Spleen (tissue), 11 donors: ENCODE measurements around the gene CDC5L. TPM values are rescaled to one million over a fixed set of nuclear protein-coding genes. Genes with fewer than 3 reads are reported as not detected.

Experiments used
- DNase-seq: peaks from one replicate; pipeline ENCODE4 v3.0.0-alpha.2; 2020
- H3K27ac ChIP-seq, 8 donors: fragments of 200-600 bp; sonication (generic) in 7 of 8; 1 replicate in 4 of 8; 2 replicates in 4 of 8; pipeline versions ENCODE4 v1.5.0 to v1.8.0; 2016 to 2021; ENCODE audit warnings: inconsistent platforms in 4 of 8, mild to moderate bottlenecking in 4 of 8, moderate library complexity in 1 of 8
- H3K27me3 ChIP-seq, 7 donors: fragments of 200-600 bp; sonication (generic) in 6 of 7; replicated peaks in 1 of 7; 1 replicate in 4 of 7; 2 replicates in 3 of 7; pipeline versions ENCODE4 v1.5.0 to v1.8.0; 2016 to 2021; ENCODE audit warnings: inconsistent platforms in 3 of 7, mild to moderate bottlenecking in 1 of 7
- H3K36me3 ChIP-seq, 6 donors: fragments of 200-600 bp; sonication (generic) in 5 of 6; 1 replicate in 4 of 6; 2 replicates in 2 of 6; pipeline versions ENCODE4 v1.5.0 to v1.8.0; 2016 to 2021; ENCODE audit warnings: inconsistent platforms in 2 of 6
- H3K4me1 ChIP-seq, 6 donors: fragments of 200-600 bp; sonication (generic) in 5 of 6; 1 replicate in 3 of 6; 2 replicates in 3 of 6; pipeline versions ENCODE4 v1.5.0 to v1.8.0; 2016 to 2021; ENCODE audit warnings: inconsistent platforms in 3 of 6
- H3K4me3 ChIP-seq, 8 donors: fragments of 200-600 bp; sonication (generic) in 7 of 8; 1 replicate in 4 of 8; 2 replicates in 4 of 8; pipeline versions ENCODE4 v1.5.0 to v1.8.0; 2016 to 2021; ENCODE audit warnings: inconsistent platforms in 4 of 8, mild to moderate bottlenecking in 4 of 8, moderate library complexity in 2 of 8
- H3K9me3 ChIP-seq, 8 donors: fragments of 200-600 bp; sonication (generic) in 7 of 8; 1 replicate in 4 of 8; 2 replicates in 4 of 8; pipeline versions ENCODE4 v1.5.0 to v1.8.0; 2016 to 2021; ENCODE audit warnings: inconsistent platforms in 4 of 8
- CTCF ChIP-seq, 11 experiments: fragments of 200-600 bp in 7 of 11; fragments of 450-650 bp in 4 of 11; sonication (generic) in 4 of 11; IDR thresholded peaks in 8 of 11; conservative IDR thresholded peaks in 3 of 11; 1 replicate in 7 of 11; 2 replicates in 4 of 11; pipeline versions ENCODE4 v1.4.0 to v1.8.0; 2016 to 2021; ENCODE audit warnings: antibody characterized with exemption in 11 of 11, inconsistent platforms in 4 of 11, mild to moderate bottlenecking in 1 of 11
- POLR2A ChIP-seq, 3 donors: fragments of 450-650 bp; IDR thresholded peaks; one replicate each; pipeline ENCODE4 v1.5.1; 2017; ENCODE audit warnings: antibody characterized with exemption in 3 of 3, mild to moderate bottlenecking in 1 of 3
- POLR2AphosphoS5 ChIP-seq, 3 donors: sonication (generic); formaldehyde crosslinking; IDR thresholded peaks; one replicate each; pipeline ENCODE4 v1.5.1; 2017; ENCODE audit warnings: antibody characterized with exemption in 3 of 3
- WGBS, 5 donors: extraction: QIAGEN DNeasy Blood & Tissue Kit in 3 of 5; methylation state at CpG; one replicate each; pipeline versions ENCODE4 v1.1.5 to v1.1.7; 2013 to 2018; 5-methylcytosine and 5-hydroxymethylcytosine counted together
- intact Hi-C: fragments of 100-400 bp; cut with DNase I; formaldehyde crosslinking; loops from one replicate; pipeline ENCODE4 v1.15.0; 2023; ENCODE audit warnings: low total_unique reads
- polyA plus RNA-seq, 3 donors: library from polyadenylated mRNA; stranded (reverse); fragments of 200-250 nt; gene quantifications; one replicate each; pipeline ENCODE4 v1.2.1, GENCODE V29; 2013
- total RNA-seq, 7 donors: library from RNA; depleted of rRNA in 3 of 7; stranded (reverse); fragments of >200 nt in 3 of 7; fragmentation: NEBNext Ultra II Directional in 4 of 7; extraction: Animal tissue kit (Norgen Biotek cat#: 25700) in 4 of 7; gene quantifications; one replicate each; pipeline versions ENCODE4 v1.1.0 to v1.2.1, GENCODE V29; 2016 to 2021
- donor health status: healthy with polysubstance abuse.
- donor health status: DM: no; HTN: no; CAD: no; lungs with moderate emphysema.
- donor health status: DM: no; HTN: no; CAD: no.
- donor health status: Bipolar disorder and iron deficiency.
- donor health status: healthy.
- donor health status: DM: no; HTN: no; CAD: no.
- donor health status: DM: yes; HTN: yes; CAD: no.

CDC5L gene
- total and polyA plus RNA-seq, 10 donors: 5.3 to 20.3 (median 18.1) TPM

- no peak overlapping the region for H3K4me3 ChIP-seq
- no peak for TF ChIP-seq POLR2AphosphoS5 (IDR thresholded peaks at IDR 0.05)
- no peak for TF ChIP-seq CTCF (IDR thresholded peaks at IDR 0.05 in 8 of 11, conservative IDR thresholded peaks at IDR 0.05 in 3 of 11)
- TF ChIP-seq POLR2A (IDR thresholded peaks at IDR 0.05): no peak
- no peak for DNase-seq
- intact Hi-C loops: no loop called here
- no peak overlapping the region for H3K27ac ChIP-seq
- no peaks in the 10 kb centered on the region for H3K4me1 ChIP-seq
- no peaks in the 10 kb centered on the region for H3K9me3 ChIP-seq
- peaks cover 0 to 3% (median 0%) of the 10 kb centered on the region in 7 donors for H3K27me3 ChIP-seq
- 84 to 97% (median 93%) methylated on average over 9 of the region's 9 CpGs for WGBS, 5 donors
- no peaks in the 10 kb centered on the region for H3K36me3 ChIP-seq
These were observed 109.3 kb downstream of the CDC5L start for GRCh38 chr6:44496665-44497369.

GRCh38 chr6:44497807-44498206 lies 110.3 kb downstream of the CDC5L start:
- intact Hi-C loops: no loop called here
- Histone ChIP-seq H3K36me3 (no peaks in the 10 kb centered on the region), H3K9me3 (no peaks in the 10 kb centered on the region), H3K4me1 (no peaks in the 10 kb centered on the region), H3K27me3 (peaks cover 0 to 6% (median 0%) of the 10 kb centered on the region in 7 donors), H3K4me3 (no peak overlapping the region), H3K27ac (no peak overlapping the region)
- 76 to 85% (median 79%) methylated on average over 5 of the region's 5 CpGs for WGBS, 5 donors
- DNase-seq: no peak
- TF ChIP-seq POLR2AphosphoS5 (IDR thresholded peaks at IDR 0.05) (no peak), POLR2A (IDR thresholded peaks at IDR 0.05) (no peak), CTCF (IDR thresholded peaks at IDR 0.05 in 8 of 11, conservative IDR thresholded peaks at IDR 0.05 in 3 of 11) (no peak)

- DNase-seq: no peak
- TF ChIP-seq POLR2A (IDR thresholded peaks at IDR 0.05): no peak
- no peak for TF ChIP-seq POLR2AphosphoS5 (IDR thresholded peaks at IDR 0.05)
- TF ChIP-seq CTCF (IDR thresholded peaks at IDR 0.05 in 8 of 11, conservative IDR thresholded peaks at IDR 0.05 in 3 of 11): no peak
- H3K9me3 ChIP-seq: no peaks in the 10 kb centered on the region
- no peaks in the 10 kb centered on the region for H3K36me3 ChIP-seq
- no peak overlapping the region for H3K27ac ChIP-seq
- H3K4me1 ChIP-seq: no peaks in the 10 kb centered on the region
- no peak overlapping the region for H3K4me3 ChIP-seq
- intact Hi-C loops: no loop called here
- peaks cover 0 to 10% (median 0%) of the 10 kb centered on the region in 7 donors for H3K27me3 ChIP-seq
- WGBS, 5 donors: 82 to 93% (median 86%) methylated on average over 5 of the region's 5 CpGs
These were observed 110.9 kb downstream of the CDC5L start for GRCh38 chr6:44498436-44498835.

- no peaks in the 10 kb centered on the region for H3K9me3 ChIP-seq
- intact Hi-C loops: no loop called here
- H3K4me1 ChIP-seq: peaks cover 0 to 5% (median 0%) of the 10 kb centered on the region in 6 donors
- no peak overlapping the region for H3K27ac ChIP-seq
- no peaks in the 10 kb centered on the region for H3K36me3 ChIP-seq
- no peak overlapping the region for H3K4me3 ChIP-seq
- WGBS, 5 donors: 69 to 83% (median 74%) methylated on average over 5 of the region's 5 CpGs
- TF ChIP-seq POLR2A (IDR thresholded peaks at IDR 0.05) (no peak), CTCF (IDR thresholded peaks at IDR 0.05 in 8 of 11, conservative IDR thresholded peaks at IDR 0.05 in 3 of 11) (no peak), POLR2AphosphoS5 (IDR thresholded peaks at IDR 0.05) (no peak)
- no peak for DNase-seq
- peaks cover 0 to 15% (median 0%) of the 10 kb centered on the region in 7 donors for H3K27me3 ChIP-seq
These were observed 112.1 kb downstream of the CDC5L start for GRCh38 chr6:44499609-44500008.
